HG03558 (cell line): ENCODE data around the gene PTTG1IP.

Source experiments
- ATAC-seq: cut with Tn5 transposase; IDR thresholded peaks from one replicate; pipeline ENCODE4 v1.9.1; 2021; ENCODE audit warnings: moderate number of reproducible peaks; ENCODE audit not compliant: unreplicated experiment; ENCODE audit errors: extremely low read depth

Gene PTTG1IP

GRCh38 chr21:44910229-44911067 is 37.0 kb upstream of the PTTG1IP start:
- no peak for ATAC-seq

GRCh38 chr21:44909719-44910118 is 36.2 kb upstream of the PTTG1IP start:
- ATAC-seq = no peak

GRCh38 chr21:44908908-44909307 is 35.4 kb upstream of the PTTG1IP start:
- no peak for ATAC-seq

GRCh38 chr21:44907966-44908895 is 34.7 kb upstream of the PTTG1IP start:
- ATAC-seq = no peak

- no peak for ATAC-seq
Observed at GRCh38 chr21:44907225-44907965, 33.9 kb upstream of the PTTG1IP start.

GRCh38 chr21:44905728-44906090 is 32.2 kb upstream of the PTTG1IP start:
- ATAC-seq = no peak

- no peak for ATAC-seq
Observed at GRCh38 chr21:44905016-44905727, 31.7 kb upstream of the PTTG1IP start.

- ATAC-seq = no peak
Observed at GRCh38 chr21:44904141-44904923, 30.8 kb upstream of the PTTG1IP start.

GRCh38 chr21:44903689-44904088 is 30.2 kb upstream of the PTTG1IP start:
- no peak for ATAC-seq

- no peak for ATAC-seq
Observed at GRCh38 chr21:44903050-44903685, 29.7 kb upstream of the PTTG1IP start.

- no peak for ATAC-seq
Observed at GRCh38 chr21:44902268-44903049, 29.0 kb upstream of the PTTG1IP start.

GRCh38 chr21:44901391-44902074 is 28.0 kb upstream of the PTTG1IP start:
- no peak for ATAC-seq

- ATAC-seq = no peak
Observed at GRCh38 chr21:44900559-44901251, 27.2 kb upstream of the PTTG1IP start.

GRCh38 chr21:44899768-44900558 is 26.5 kb upstream of the PTTG1IP start:
- no peak for ATAC-seq

GRCh38 chr21:44898851-44899767 is 25.6 kb upstream of the PTTG1IP start:
- no peak for ATAC-seq
